AG09309 (cell line): ENCODE data around the gene AP4B1.

ENCODE experiments used
- DNase-seq: peaks from one replicate; pipeline ENCODE4 v3.0.0-alpha.2; 2010; ENCODE audit warnings: low read depth
- H3K4me3 ChIP-seq: 2 replicates; pipeline ENCODE4 v1.5.1; 2011; ENCODE audit warnings: mild to moderate bottlenecking, low read depth, low read length, moderate library complexity; ENCODE audit not compliant: control insufficient read depth
- CTCF ChIP-seq: IDR thresholded peaks from 2 replicates; pipeline ENCODE4 v1.5.1; 2011; ENCODE audit warnings: mild to moderate bottlenecking, low read depth, low read length, inconsistent platforms; ENCODE audit not compliant: insufficient read depth, control insufficient read depth; ENCODE audit errors: missing control alignments

The AP4B1 gene

DNA sequence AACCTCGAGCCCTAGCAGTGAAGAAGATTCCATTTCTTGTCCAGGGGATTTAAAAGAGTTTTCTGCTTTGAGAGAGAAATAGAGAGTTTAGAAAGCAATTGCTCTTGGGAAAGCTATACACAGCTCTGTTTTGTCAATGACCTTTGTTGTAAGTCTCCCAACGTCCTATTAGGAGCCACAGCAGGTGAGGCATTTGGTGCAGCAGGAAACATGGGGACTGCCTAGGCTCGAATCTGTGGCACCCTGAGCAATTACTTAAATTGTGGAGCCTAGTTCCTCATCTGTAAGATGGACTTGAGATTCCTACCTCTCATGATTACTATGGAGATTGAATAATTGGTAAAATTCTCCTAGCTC, 8.7 kb upstream of the AP4B1 start:
- H3K4me3 ChIP-seq: no peak overlapping the region
- no peak for TF ChIP-seq CTCF
- DNase-seq: no peak

- no peak for TF ChIP-seq CTCF
These were observed 8.2 kb upstream of the AP4B1 start for GRCh38 chr1:113912594-113913311.

DNA sequence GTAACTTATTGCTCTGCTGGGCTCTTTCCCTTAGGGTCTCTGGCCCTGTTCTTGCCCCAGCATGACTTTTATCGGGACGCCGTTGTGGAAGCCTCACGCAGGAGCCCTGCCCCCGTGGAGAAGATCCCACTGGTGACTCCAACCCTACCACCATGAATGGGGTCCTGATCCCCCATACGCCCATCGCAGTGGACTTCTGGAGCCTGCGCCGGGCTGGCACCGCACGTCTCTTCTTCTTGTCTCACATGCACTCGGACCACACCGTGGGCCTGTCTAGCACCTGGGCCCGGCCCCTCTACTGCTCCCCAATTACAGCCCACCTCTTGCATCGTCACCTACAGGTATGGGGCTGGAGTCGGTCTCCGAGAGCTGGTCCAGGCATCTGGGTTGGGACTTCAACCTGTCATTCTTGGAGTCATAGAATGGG, 849 bp upstream of the AP4B1 start:
- no peak for DNase-seq
- H3K4me3 ChIP-seq: peak overlapping the region; percentile 97
- TF ChIP-seq CTCF: no peak

More at GRCh38 chr1:113912594-113913311, 8.2 kb upstream of the AP4B1 start:
- no peak for DNase-seq
- no peak overlapping the region for H3K4me3 ChIP-seq

- peak overlapping the region; percentile 97 for H3K4me3 ChIP-seq
- no peak for DNase-seq
- no peak for TF ChIP-seq CTCF
These were observed 316 bp downstream of the AP4B1 start for GRCh38 chr1:113904293-113904673.

DNA sequence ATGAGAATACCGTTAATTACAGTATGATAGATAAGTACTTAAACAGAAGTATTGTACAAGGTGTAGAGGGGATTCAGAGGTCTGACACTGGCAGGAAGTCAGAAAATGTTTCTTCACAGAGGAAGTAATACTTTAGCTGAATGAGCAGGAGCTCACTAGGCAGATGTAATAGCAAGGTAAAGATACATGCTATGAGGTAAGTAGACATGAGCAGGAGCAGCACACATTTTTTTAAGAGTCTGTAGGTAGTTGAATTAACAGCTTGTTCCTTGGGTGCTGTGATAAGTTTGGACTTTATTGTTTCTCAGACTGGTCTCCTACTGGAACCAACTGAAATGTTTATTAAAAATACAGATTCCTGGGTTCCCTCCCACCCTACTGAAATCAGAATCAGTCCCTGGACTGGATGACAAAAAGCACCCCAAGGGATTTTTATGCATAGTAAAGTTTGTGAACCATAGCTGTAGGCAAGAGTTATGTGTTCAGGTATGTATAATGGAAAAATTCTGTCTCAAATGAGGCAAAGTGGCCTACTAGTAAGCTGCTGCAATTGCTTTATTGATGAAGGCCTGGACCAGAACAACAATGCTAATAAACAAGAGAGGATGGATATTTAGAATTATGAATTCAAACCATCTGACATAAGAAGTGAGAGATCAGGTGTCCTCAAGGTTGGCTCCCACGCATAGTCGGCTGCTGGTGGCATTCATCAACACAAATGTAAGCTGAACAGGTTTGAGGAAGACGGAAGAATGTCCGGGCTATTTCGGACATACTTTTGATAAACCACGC, 902 bp downstream of the AP4B1 start:
- H3K4me3 ChIP-seq: peak overlapping the region; percentile 97
- no peak for DNase-seq
- TF ChIP-seq CTCF: no peak

GRCh38 chr1:113901191-113901590, 3.4 kb downstream of the AP4B1 start:
- no peak for DNase-seq
- H3K4me3 ChIP-seq: no peak overlapping the region
- no peak for TF ChIP-seq CTCF
